ENCODE results near the gene SNTB2.
"Not testable (repeated sequence)": the region's sequence is repeated elsewhere in the genome, so short reads cannot be mapped to it uniquely, and the experiment has no call there.

The SNTB2 gene

DNA sequence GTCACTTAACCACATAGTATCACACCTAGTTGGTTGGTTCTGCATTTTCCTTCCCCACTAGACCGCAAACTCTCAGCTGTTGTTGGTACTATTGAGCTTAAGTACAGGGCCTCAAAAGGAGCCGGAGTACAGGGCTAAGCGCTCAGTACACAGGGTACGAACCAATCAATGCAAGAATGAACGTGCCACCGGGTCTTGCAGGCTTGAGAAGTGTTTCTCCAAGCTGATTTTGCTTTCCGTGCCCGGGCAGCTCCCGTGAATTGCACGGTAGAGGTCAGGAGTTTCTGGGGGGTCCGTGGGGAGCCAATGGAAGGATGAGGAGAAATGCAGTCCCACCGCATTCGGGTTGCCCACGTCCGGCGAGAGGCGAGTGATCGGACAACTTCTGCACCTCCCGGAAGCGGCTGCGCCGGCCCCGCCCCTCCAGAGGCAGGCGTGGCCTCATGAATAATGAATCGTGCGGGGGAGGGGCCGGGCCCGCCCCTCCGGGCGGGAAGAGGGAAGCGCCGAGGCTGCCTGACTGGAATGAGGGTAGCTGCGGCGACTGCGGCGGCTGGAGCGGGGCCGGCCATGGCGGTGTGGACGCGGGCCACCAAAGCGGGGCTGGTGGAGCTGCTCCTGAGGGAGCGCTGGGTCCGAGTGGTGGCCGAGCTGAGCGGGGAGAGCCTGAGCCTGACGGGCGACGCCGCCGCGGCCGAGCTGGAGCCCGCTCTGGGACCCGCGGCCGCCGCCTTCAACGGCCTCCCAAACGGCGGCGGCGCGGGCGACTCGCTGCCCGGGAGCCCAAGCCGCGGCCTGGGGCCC, at the start of gene SNTB2:
Gene SNTB2 (plus strand): TSS at position 523 of the 804 bp plus-strand sequence. CDS start 3 bp downstream, at position 526.
- DNase-seq = peak; percentile 27 to 77

DNA sequence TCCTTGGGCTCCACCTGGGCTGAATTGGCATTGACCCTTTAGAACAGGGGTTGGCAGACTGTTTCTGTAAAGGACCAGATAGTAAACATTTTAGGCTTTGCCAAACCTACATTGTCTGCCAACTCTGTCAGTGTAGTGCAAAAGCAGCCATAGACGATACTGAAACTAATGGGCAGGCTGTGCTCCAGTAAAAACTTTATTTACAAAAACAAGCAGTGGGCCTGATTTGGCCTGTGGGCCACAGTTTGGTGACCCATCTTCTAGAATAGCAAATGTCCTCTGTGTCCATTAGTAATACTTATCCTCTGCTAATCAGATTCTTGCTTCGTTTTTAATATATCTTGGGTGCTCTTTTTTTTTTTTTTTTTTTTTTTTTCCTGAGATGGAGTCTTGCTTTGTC, 48.4 kb upstream of the SNTB2 start:
- no peak for DNase-seq

DNA sequence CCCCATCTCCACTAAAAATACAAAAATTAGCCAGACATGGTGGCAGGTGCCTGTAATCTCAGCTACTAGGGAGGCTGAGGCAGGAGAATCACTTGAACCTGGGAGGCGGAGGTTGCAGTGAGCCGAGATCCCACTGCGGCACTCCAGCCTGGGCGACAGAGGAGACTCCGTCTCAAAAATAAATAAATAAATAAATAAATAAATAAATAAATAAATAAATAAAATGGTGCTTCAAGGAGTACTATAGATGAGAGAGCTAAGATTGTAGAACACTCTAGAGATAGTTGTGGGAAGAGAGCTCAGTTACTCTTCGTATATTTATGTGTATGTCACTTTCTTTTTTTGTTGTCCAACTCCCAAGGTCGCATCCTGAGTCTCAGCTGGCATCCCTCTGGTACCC, 47.5 kb upstream of the SNTB2 start:
- DNase-seq = not testable (repeated sequence)

DNA sequence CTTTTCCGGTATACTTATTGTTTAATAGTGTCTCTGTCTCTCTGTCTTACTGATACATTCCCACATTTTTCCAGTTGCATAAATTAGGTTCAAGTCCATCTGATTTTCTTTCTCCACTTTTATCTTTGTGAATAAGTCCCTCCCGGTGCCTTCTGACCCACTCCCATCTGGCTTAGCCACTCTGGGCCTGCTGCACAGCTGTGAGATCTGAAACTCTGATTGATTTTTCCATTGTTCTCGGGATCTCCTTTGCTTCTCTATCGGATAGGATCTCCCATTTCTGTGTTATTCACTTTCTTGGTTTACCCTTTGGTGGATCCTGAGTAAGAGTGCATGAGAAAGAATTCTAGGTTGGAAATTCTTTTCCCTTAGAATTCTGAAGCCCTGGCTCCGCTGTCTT, 46.0 kb upstream of the SNTB2 start:
- no peak for DNase-seq

DNA sequence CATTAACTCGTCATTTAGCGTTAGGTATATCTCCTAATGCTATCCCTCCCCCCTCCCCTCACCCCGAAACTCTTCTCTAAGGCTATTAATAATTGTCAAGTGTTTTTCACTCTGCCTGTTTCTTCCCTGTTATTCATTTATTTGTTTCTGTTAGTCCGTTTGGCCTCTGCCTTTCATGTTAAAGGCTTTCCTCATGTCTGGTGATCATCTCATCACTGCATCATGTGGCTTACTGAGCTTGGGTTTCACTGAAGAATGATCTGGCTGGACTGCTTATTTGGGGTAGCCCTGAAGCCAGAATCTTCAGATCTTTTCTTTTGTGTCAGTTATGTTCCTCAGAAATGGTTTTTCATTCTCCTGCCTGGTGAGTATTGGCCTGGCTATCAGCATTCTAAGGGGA, 45.0 kb upstream of the SNTB2 start:
- DNase-seq = no peak

DNA sequence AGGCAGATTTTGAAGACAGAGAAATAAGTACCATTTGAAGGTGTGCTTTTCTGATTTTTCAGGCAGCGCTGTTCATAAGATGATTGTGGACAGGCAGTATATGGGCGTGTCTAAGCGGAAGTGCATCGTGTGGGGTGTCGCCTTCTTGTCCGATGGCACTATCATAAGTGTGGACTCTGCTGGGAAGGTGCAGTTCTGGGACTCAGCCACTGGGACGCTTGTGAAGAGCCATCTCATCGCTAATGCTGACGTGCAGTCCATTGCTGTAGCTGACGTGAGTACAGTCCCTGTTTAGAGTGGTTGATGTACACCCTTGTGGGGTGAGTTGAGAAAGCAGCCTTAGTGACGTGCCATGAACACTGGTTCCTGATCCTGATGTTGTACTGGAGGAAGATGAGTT, 43.8 kb upstream of the SNTB2 start:
- DNase-seq = no peak

DNA sequence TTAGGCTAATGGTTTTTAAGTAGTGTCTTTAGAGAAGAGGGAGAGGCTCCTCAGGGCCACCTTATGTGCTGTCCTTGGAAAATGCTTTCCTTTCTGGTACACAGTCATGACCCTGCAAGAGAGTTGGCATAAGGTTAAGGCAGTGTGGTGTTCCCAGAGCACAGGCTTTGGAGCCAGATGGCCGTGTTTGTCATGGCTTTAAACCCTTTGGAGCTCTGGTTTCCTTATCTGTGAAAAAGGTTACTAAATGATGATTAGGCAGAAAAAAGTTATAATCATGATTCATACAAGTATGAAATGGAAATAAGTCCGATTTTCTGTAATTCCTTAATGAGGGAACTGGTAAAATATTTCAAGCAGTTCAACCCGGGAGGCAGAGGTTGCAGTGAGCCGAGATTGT, 41.3 kb upstream of the SNTB2 start:
- no peak for DNase-seq

DNA sequence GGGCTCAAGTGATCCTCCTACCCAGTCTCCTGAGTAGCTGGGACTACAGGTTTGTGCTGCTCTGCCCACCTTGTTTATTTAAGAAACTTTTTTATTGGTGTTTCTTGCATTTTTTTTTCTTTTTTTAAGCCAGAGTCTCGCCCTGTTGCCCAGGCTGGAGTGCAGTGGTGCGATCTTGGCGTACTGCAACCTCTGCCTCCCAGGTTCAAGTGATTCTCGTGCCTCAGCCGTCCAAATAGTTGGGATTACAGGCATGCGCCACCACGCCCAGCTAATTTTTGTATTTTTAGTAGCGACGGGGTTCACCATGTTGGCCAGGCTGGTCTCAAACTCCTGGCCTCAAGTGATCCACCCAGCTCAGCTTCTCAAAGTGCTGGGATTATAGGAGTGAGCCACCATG, 37.3 kb upstream of the SNTB2 start:
- not testable (repeated sequence) for DNase-seq

DNA sequence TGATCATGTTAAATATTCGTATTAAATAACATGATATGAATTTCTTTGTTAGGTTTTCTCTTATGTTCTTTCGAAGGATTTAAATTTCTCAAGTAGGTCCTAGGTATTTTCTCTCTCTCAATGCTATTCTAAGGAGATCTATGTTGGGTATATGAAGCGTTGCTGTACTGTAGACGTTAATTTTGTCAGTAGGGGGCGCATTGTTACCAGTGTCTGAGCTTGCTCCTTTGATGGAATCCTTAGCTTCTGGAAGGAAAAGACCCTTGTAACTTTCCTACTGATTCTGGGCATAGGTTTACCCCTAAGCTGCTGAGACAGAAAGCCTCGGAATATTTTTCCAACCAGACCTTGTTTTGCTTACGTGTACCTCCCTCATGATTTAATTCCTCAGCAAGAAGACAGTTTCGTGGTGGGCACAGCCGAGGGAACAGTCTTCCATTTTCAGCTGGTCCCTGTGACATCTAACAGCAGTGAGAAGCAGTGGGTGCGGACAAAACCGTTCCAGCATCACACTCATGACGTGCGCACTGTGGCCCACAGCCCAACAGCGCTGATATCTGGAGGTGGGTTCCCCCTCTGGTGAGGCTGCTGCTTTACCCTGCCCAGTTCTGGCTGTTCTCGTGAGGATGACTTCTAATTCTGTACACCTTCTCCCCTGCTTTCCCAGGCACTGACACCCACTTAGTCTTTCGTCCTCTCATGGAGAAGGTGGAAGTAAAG, 36.7 kb upstream of the SNTB2 start:
- no peak for DNase-seq

DNA sequence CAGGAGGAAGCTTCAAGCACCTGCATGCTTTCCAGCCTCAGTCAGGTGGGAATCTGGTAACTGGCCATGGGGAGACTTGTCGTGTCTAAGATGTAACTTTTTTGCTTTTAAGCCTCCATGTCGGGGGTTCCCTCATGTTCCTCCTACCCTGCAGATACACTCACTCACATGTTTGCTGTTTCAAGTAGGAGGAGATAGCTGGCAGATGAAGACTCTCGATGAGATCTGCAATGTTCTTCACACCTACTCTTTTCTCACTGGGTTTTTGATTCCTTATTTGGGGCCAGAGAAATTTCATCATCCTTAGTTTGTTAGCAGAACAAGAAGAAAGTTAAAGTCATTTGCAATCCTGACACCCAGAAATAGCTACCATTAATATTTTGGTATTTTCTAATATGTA, 29.8 kb upstream of the SNTB2 start:
- no peak for DNase-seq

DNA sequence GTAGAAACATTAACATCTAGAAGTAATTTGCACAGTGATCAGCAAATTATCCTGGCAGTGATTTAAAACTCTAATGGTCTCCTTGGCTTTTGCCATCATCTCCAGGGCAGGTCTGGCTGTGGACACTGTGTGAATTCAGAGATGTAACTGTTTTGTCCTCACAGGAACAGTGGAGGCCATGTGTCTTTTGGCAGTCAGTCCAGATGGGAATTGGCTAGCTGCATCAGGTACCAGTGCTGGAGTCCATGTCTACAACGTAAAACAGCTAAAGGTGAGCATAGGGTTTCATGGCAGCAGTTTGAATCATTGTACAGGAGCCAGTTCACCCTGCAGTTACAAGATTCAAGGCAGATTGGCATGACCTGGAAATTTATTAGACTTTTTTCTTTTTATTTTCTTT, 26.8 kb upstream of the SNTB2 start:
- no peak for DNase-seq

DNA sequence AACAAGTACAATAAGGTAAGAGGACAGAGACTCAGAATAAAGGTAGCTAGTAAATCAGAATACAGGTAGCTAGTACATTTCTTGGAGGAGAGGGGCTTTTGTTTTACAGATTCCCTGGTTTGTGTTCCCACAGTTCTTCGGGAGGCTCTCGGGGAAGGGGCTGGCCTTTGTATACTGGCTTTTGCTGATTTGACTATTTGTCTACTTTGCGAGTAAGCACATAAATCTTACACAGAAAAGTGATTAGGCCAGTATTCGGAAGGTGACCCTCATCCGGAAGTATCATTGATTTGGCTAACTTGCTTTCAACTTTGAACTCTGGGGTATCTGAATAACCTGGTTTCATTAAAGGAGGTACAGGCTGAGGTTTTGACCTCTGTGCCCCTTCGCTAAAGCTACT, 21.4 kb upstream of the SNTB2 start:
- no peak for DNase-seq

DNA sequence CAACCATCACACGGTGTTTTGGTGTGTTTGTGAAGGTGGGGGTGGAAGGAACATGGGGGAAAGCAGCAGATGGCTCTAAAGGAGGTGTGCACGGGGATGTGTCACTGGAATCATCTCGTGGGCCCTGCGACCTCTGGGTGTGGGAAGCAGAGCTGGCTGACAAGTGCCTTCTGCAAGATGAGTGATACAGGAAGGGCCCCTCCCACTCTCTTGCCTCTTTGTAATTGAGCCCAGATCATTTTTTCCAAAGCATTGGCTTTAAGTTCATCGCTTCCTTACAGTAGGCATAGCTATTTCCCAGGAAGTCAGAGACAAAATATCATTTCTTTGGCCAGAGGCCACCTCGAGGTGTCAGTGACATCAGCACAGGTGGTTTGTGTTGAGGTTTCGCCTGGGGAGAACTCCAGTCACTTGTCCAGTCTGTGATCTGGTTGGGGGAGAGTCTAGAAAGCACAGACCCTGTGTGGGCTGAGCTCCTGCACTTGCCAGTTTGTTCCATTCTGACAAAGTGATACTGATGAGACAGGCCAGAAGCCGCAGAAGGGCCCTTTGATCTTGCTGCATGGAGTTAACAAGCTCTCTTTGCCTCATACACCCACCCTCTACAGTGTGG, 20.6 kb upstream of the SNTB2 start:
- no peak for DNase-seq

DNA sequence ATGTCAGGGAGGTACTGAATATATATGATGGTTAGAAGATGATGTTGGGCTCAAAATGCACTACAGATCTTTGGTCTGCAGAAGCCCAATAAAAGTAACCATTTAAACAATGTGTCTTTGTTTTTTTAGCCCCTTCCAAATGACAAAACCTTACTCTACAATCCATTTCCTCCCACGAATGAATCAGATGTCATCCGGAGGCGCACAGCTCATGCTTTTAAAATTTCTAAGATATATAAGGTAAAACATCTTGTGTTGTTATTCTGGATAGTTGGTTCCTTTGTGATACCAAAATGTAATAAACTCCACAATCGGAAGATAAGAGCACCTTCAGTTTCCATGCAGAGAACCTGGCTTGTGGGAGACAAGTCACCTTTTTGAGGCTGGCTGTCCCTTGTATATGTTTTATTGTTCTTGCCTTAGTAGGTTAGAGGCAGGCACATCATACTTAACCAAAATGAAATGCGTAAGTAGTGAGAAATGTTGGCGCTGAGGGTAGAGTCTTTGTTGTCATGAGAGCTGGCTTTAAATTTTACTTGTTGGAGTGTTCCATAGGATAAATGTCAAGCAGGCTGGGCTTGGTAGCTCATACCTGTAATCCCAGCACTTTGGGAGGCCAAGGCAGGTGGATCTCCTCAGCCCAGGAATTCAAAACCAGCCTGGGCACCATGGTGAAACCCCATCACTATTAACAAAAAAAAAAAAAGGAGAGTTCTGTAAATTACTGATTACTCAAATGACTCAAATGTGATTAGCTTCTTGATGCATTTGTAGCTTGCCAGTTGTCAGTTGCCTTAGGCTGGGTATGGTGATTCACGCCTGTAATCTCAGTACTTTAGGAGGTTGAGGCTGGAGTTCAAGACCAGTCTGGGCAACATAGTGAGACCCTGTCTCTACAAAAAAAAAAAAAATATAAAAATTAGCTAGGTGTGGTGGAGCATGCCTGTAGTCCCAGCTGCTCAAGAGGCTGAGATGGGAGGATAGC, 19.7 kb upstream of the SNTB2 start:
- no peak for DNase-seq

DNA sequence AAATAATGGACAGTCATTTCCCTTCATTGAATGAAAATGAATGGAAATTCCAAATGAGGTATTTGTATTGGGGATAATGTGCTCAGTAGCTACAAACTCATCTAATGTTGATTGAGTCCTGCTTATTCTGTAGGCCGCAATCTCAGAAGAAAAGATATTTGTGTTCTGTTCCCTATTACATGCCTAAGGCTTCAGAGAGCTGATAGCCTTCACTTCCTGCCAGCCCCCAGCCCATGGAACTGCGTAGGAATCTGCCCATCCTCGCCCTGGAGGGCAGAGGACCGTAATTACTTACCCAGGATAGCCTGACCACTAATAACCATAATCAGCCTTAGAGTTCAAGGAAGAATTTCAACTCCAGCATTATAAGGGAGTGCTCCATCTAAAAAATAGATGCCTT, 17.9 kb upstream of the SNTB2 start:
- DNase-seq = no peak

DNA sequence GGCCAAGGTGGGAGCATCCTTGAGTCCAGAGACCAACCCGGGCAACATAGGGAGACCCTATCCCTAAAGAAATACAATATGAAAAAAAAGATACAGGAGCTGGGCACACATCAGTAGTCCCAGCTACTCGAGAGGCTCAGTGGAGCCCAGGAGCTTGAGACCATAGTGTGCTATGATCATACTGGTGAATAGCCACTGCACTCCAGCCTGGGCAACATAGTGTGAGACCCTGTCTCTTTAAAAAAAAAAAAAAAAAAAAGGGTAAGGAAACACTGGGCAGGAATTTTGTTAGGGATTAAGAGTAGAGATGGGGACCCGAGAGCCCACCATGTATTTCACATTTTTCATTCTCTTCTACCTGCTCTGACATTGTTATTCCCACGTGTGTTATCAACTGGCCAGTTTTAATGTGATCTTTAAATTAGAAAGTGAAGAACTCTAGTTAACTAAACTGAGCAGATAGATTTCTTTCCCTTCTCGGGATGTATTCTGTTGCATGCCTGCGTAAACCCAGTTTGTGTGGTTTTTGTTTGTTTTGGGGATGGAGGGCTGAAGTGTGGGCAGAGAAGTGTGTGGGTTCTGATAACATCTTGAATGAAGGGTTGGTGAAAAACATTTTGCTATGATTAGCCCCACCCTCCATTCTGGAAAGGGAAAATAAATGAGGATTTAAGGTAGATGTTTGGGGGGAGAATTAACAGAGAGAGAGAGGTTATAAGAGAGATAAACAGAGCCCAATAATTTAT, 17.2 kb upstream of the SNTB2 start:
- no peak for DNase-seq

DNA sequence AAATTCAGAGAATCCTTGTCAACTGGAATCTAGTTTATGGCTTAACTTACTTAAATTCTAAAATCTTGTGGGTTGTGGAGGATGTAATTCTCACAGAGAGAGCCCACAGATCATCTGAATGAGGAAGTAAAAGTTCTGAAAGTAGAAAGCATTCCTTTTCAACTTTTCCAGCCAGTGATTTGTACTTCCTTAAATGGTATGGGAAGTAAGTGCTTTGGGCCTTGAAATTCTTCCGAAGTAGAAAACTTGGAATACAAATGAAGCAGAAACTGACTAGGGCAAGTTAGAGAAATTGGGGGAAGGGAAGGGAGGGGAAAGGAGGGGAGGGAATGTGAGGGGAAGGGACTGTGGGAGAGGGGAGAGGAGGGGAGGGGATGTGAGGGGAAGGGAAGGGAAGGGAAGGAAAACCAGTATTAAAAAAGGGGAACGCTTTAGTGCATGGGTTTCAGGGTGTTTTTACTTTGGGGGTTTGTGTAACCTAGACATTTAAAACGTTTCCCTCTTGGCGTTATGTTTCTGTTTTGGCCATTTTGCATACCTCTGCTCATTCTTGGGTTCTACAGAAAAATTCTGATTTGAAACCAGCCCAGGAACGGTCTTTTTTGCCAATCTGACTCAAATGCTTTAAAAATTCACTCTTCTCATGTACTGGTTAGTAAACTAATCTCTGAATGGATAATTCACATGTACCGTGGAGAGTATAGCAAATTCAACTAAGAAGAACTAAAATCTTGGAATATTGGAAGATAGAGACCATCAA, 15.5 kb upstream of the SNTB2 start:
- DNase-seq = no peak

DNA sequence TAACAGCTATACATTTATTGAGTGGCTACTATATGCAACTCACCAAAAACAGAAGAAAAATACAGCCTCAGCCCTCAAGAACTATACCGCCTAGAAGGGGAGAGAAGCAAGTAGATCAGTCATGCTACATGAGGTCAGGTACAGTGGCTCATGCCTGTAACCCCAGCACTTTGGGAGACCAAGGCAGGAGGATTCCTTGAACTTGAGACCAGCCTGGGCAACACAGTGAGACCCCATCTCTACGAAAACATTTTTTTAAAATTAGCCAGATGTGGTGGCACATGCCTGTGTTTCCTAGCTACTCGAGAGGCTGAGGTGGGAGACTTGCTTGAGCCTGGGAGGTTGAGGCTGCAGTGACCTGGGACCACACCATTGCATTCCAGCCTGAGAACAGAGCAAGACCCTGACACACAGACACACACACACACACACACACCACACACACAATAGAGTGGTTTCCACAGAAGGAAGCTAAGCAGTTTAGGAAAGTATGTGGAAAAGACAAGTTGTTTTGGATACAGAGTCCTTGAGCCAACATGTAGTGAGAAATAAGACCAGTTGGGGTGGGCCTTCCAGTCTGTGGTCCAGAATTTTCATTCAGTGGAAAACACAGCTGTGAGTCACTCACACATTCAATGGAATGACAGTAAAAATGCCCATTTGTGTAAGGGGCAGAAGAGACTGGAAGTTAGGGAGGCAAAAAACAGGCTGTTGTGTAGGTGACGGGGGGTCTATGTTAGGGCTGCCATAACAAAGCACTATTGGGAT, 10.7 kb upstream of the SNTB2 start:
- no peak for DNase-seq

DNA sequence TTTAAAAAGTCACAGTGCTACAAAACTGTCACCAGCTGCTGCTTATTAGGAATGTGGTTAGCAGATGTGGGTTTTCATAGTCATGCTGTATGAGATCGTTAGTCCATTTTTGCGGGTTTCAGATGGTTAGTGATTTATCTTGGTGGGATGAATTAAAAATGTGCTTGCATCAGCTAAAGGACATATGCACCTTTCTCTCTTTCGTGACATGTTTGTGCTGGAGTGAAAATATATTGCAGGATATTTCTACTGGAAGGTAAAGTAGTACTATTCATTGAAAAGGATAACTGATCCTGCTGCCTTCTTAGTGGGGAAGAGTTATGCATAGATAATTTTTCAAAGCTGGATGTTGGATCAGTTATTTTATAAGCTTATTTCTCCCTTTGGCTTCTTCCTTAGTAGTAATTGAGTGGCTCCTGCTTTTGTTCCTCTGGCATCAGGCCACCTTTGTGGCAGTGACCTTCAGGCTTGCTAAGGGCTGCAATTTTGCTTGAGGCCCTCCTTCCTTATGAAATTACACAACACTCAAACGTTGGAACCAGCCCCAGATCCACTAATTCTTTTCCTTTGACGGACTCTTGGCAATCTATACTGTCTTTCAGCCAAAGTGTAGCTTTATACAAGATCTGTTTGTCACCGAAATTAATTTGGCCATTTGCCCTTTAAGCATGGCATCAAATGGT, 7.5 kb upstream of the SNTB2 start:
- DNase-seq = no peak

DNA sequence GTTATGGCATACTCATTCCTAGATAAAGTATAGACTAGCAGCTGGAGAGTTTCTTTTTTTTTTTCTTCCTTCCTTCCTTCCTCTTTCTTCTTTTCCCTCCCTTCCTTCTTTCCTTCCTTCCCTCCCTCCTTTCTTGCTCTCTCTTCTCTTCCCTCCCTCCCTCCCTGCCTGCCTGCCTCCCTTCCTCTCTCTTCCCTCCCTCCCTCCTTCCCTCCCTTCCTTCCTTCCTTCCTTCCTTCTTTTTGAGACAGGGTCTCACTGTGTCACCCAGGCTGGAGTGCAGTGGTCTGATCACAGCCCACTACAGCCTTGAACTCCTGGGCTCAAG, 7.0 kb upstream of the SNTB2 start:
- DNase-seq = no peak

All from cerebellar nuclear complex (tissue), 1 donor.